Measurements from ENCODE around the gene GOLGA6L7. TPM values are rescaled to one million over a fixed set of nuclear protein-coding genes. Genes with fewer than 3 reads are reported as not detected.

GOLGA6L7 gene
- total RNA-seq, 1 experiment from 2014 or later: not detected

Other genes starting within 250 kb of the GOLGA6L7 start
- gene GOLGA8M, start 136.2 kb downstream of the GOLGA6L7 start, total RNA-seq (2014; rRNA removed; shearing (Covaris generic)): not detected in 2 replicates
- gene APBA2, start 37.3 kb upstream of the GOLGA6L7 start, total RNA-seq (2014; rRNA removed; shearing (Covaris generic)): 20.5 and 21.0 TPM in 2 replicates